Measurements from ENCODE around the gene MLH1. TPM values are rescaled to one million over a fixed set of nuclear protein-coding genes. Genes with fewer than 3 reads are reported as not detected.

The MLH1 gene
- total RNA-seq, 1 donor from 2014 or later = 42.9 TPM

GRCh38 chr3:37092484-37092883, 99.2 kb downstream of the MLH1 start:
- H3K27me3 Mint-ChIP-seq (ENCODE audit: unreplicated experiment) = peaks cover 2% of the 10 kb centered on the region
- DNase-seq (ENCODE audit: low spot score) = no peak
- H3K36me3 Mint-ChIP-seq (ENCODE audit: low read depth, unreplicated experiment) = peaks cover 4% of the 10 kb centered on the region
- no peaks in the 10 kb centered on the region for H3K9me3 Mint-ChIP-seq (ENCODE audit: unreplicated experiment)
- H3K27ac Mint-ChIP-seq (ENCODE audit: unreplicated experiment) = no peak overlapping the region
- H3K4me3 Mint-ChIP-seq (ENCODE audit: unreplicated experiment) = no peak overlapping the region
- TF ChIP-seq CTCF (IDR thresholded peaks at IDR 0.05; ENCODE audit: unreplicated experiment) = no peak
- peaks cover 18% of the 10 kb centered on the region for H3K4me1 Mint-ChIP-seq (ENCODE audit: unreplicated experiment)

GRCh38 chr3:37093481-37093880, 100.2 kb downstream of the MLH1 start:
- Mint-ChIP-seq H3K4me3 (ENCODE audit: unreplicated experiment) (no peak overlapping the region), H3K27ac (ENCODE audit: unreplicated experiment) (no peak overlapping the region)

GRCh38 chr3:37094636-37095035, 101.3 kb downstream of the MLH1 start:
- no peak overlapping the region for H3K27ac Mint-ChIP-seq (ENCODE audit: unreplicated experiment)
- peaks cover 4% of the 10 kb centered on the region for H3K36me3 Mint-ChIP-seq (ENCODE audit: low read depth, unreplicated experiment)
- no peaks in the 10 kb centered on the region for H3K9me3 Mint-ChIP-seq (ENCODE audit: unreplicated experiment)
- no peak for DNase-seq (ENCODE audit: low spot score)
- no peak for TF ChIP-seq CTCF (IDR thresholded peaks at IDR 0.05; ENCODE audit: unreplicated experiment)
- H3K27me3 Mint-ChIP-seq (ENCODE audit: unreplicated experiment) = peaks cover 2% of the 10 kb centered on the region
- peaks cover 18% of the 10 kb centered on the region for H3K4me1 Mint-ChIP-seq (ENCODE audit: unreplicated experiment)
- no peak overlapping the region for H3K4me3 Mint-ChIP-seq (ENCODE audit: unreplicated experiment)

More at GRCh38 chr3:37093481-37093880, 100.2 kb downstream of the MLH1 start:
- peaks cover 2% of the 10 kb centered on the region for H3K27me3 Mint-ChIP-seq (ENCODE audit: unreplicated experiment)
- no peaks in the 10 kb centered on the region for H3K9me3 Mint-ChIP-seq (ENCODE audit: unreplicated experiment)
- H3K36me3 Mint-ChIP-seq (ENCODE audit: low read depth, unreplicated experiment) = peaks cover 4% of the 10 kb centered on the region
- DNase-seq (ENCODE audit: low spot score) = no peak
- peaks cover 18% of the 10 kb centered on the region for H3K4me1 Mint-ChIP-seq (ENCODE audit: unreplicated experiment)
- no peak for TF ChIP-seq CTCF (IDR thresholded peaks at IDR 0.05; ENCODE audit: unreplicated experiment)

GRCh38 chr3:37096288-37096687, 103.0 kb downstream of the MLH1 start:
- no peak overlapping the region for H3K4me3 Mint-ChIP-seq (ENCODE audit: unreplicated experiment)
- TF ChIP-seq CTCF (IDR thresholded peaks at IDR 0.05; ENCODE audit: unreplicated experiment) = no peak
- DNase-seq (ENCODE audit: low spot score) = no peak
- H3K9me3 Mint-ChIP-seq (ENCODE audit: unreplicated experiment) = no peaks in the 10 kb centered on the region
- peaks cover 4% of the 10 kb centered on the region for H3K36me3 Mint-ChIP-seq (ENCODE audit: low read depth, unreplicated experiment)
- peak overlapping the region; percentile 92 for H3K27ac Mint-ChIP-seq (ENCODE audit: unreplicated experiment)
- H3K27me3 Mint-ChIP-seq (ENCODE audit: unreplicated experiment) = peaks cover 2% of the 10 kb centered on the region
- peaks cover 18% of the 10 kb centered on the region for H3K4me1 Mint-ChIP-seq (ENCODE audit: unreplicated experiment)

GRCh38 chr3:37096975-37097374, 103.7 kb downstream of the MLH1 start:
- Mint-ChIP-seq H3K27me3 (ENCODE audit: unreplicated experiment) (no peaks in the 10 kb centered on the region), H3K9me3 (ENCODE audit: unreplicated experiment) (no peaks in the 10 kb centered on the region), H3K27ac (ENCODE audit: unreplicated experiment) (peak overlapping the region; percentile 7), H3K36me3 (ENCODE audit: low read depth, unreplicated experiment) (peaks cover 4% of the 10 kb centered on the region), H3K4me1 (ENCODE audit: unreplicated experiment) (peaks cover 18% of the 10 kb centered on the region), H3K4me3 (ENCODE audit: unreplicated experiment) (no peak overlapping the region)
- DNase-seq (ENCODE audit: low spot score) = no peak
- no peak for TF ChIP-seq CTCF (IDR thresholded peaks at IDR 0.05; ENCODE audit: unreplicated experiment)
